HepG2 (cell line): ENCODE data around the gene MAJIN. TPM values are rescaled to one million over a fixed set of nuclear protein-coding genes. Genes with fewer than 3 reads are reported as not detected.

Experiments
- ATM ChIP-seq: fragments of 450-650 bp; IDR thresholded peaks from 2 replicates; pipeline ENCODE4 v1.7.1; 2017; ENCODE audit warnings: mild to moderate bottlenecking, borderline replicate concordance
- HOXD1 ChIP-seq: sonication (generic); formaldehyde crosslinking; IDR thresholded peaks from 2 replicates; pipeline ENCODE4 v1.5.0; 2020; ENCODE audit warnings: missing genetic modification reagents
- JUND ChIP-seq: sonication (generic); formaldehyde crosslinking; IDR thresholded peaks from 2 replicates; pipeline ENCODE4 v1.8.0; 2022; ENCODE audit warnings: mild to moderate bottlenecking, missing genetic modification reagents
- MXI1 ChIP-seq: IDR thresholded peaks from 3 replicates; pipeline ENCODE4 v1.6.1; 2012; ENCODE audit warnings: low read depth, low read length, inconsistent platforms, borderline replicate concordance
- NKX3-1 ChIP-seq: sonication (generic); formaldehyde crosslinking; IDR thresholded peaks from 2 replicates; pipeline ENCODE4 v1.5.0; 2020; ENCODE audit warnings: missing genetic modification reagents
- NR2C2 ChIP-seq: sonication (generic); formaldehyde crosslinking; IDR thresholded peaks from 2 replicates; pipeline ENCODE4 v1.4.0; 2020; ENCODE audit warnings: missing genetic modification reagents, mild to moderate bottlenecking, moderate library complexity, borderline replicate concordance
- NR2F6 ChIP-seq, 2 experiments: IDR thresholded peaks; 2 replicates each; pipeline ENCODE4 v1.6.1; 2016; ENCODE audit warnings: antibody characterized with exemption in 1 of 2, mild to moderate bottlenecking in 1 of 2
- PBX3 ChIP-seq: sonication (generic); formaldehyde crosslinking; IDR thresholded peaks from 2 replicates; pipeline ENCODE4 v1.8.1; 2023; ENCODE audit warnings: missing genetic modification reagents, inconsistent platforms, borderline replicate concordance
- SOX5 ChIP-seq: IDR thresholded peaks from 2 replicates; pipeline ENCODE4 v1.6.1; 2016; ENCODE audit warnings: borderline replicate concordance
- TOPORS ChIP-seq: sonication (generic); formaldehyde crosslinking; IDR thresholded peaks from 2 replicates; pipeline ENCODE4 v1.8.0; 2023; ENCODE audit warnings: mild to moderate bottlenecking, missing genetic modification reagents
- YY1 ChIP-seq: IDR thresholded peaks from 2 replicates; pipeline ENCODE4 v1.6.1; 2011; ENCODE audit warnings: low read length, low read depth, moderate library complexity, mild to moderate bottlenecking; ENCODE audit not compliant: insufficient read depth, insufficient replicate concordance
- ZBTB39 ChIP-seq: sonication (generic); formaldehyde crosslinking; IDR thresholded peaks from 2 replicates; pipeline ENCODE4 v1.5.0; 2020; ENCODE audit warnings: missing genetic modification reagents
- ZEB1 ChIP-seq: IDR thresholded peaks from 2 replicates; pipeline ENCODE4 v1.6.1; 2012; ENCODE audit warnings: mild to moderate bottlenecking, low read depth, inconsistent platforms; ENCODE audit not compliant: insufficient replicate concordance
- ZMAT3 ChIP-seq: sonication (generic); formaldehyde crosslinking; conservative IDR thresholded peaks from 2 replicates; pipeline ENCODE4 v1.7.0; 2021; ENCODE audit warnings: missing genetic modification reagents
- ZNF136 ChIP-seq: sonication (generic); formaldehyde crosslinking; IDR thresholded peaks from 2 replicates; pipeline ENCODE4 v1.8.1; 2022; ENCODE audit warnings: low read depth, mild to moderate bottlenecking, moderate library complexity, missing genetic modification reagents
- ZNF33A ChIP-seq: sonication (generic); formaldehyde crosslinking; IDR thresholded peaks from 2 replicates; pipeline ENCODE4 v1.5.1; 2020; ENCODE audit warnings: missing genetic modification reagents, mild to moderate bottlenecking, moderate library complexity, borderline replicate concordance
- ZNF460 ChIP-seq: sonication (generic); formaldehyde crosslinking; IDR thresholded peaks from 2 replicates; pipeline ENCODE4 v1.5.1; 2020; ENCODE audit warnings: missing genetic modification reagents, mild to moderate bottlenecking, borderline replicate concordance
- ZNF501 ChIP-seq: sonication (generic); formaldehyde crosslinking; IDR thresholded peaks from 2 replicates; pipeline ENCODE4 v1.5.1; 2020; ENCODE audit warnings: mild to moderate bottlenecking, moderate library complexity, missing genetic modification reagents
- ZNF609 ChIP-seq: sonication (generic); formaldehyde crosslinking; IDR thresholded peaks from 2 replicates; pipeline ENCODE4 v1.4.0; 2020; ENCODE audit warnings: mild to moderate bottlenecking, missing genetic modification reagents, borderline replicate concordance
- polyA plus RNA-seq, 8 experiments: library from polyadenylated mRNA; depleted of rRNA in 3 of 8; stranded (reverse) in 7 of 8; unstranded in 1 of 8; fragments of >200 nt; fragmentation: Illumina TruSeq in 4 of 8; extraction: Trizol in 4 of 8; gene quantifications; 2 replicates each; pipeline versions ENCODE4 v1.2.1 to v1.2.3, GENCODE V29; 2011 to 2016; ENCODE audit warnings: low read depth in 4 of 8, missing spikeins in 1 of 8, mixed read lengths in 1 of 8; ENCODE audit not compliant: insufficient read depth in 1 of 8
- total RNA-seq, 5 experiments: library from RNA; depleted of rRNA; stranded (reverse); fragments of >200 nt; fragmentation: Illumina TruSeq; extraction: Trizol; gene quantifications; 2 replicates each; pipeline ENCODE4 v1.2.3, GENCODE V29; 2016; ENCODE audit warnings: low read depth in 1 of 5

The MAJIN gene
- total and polyA plus RNA-seq, 2 of the 13 experiments (the other 11 are each of a cell fraction or from before 2014, with no cell fraction given), result not detected

- TF ChIP-seq ZNF609 (CRISPR knock-in tag) (no peak), ZNF460 (peak; percentile 77), ZMAT3 (CRISPR knock-in tag) (0 out of 2 replicates have a peak, but pooled peaks have one; percentile 50), NKX3-1 (CRISPR knock-in tag) (0 out of 2 replicates have a peak, but pooled peaks have one; percentile 35), SOX5 (no peak), JUND (peak; percentile 98), NR2F6 (IDR thresholded peaks at IDR 0.05) (no peak), NR2F6 (CRISPR knock-in tag; IDR thresholded peaks at IDR 0.05) (peak; percentile 33; the same call in 1 of the 2 replicates), YY1 (peak; percentile 37), MXI1 (peak; percentile 82; the same call in 1 of the 3 replicates), HOXD1 (CRISPR knock-in tag) (no peak), ZNF33A (CRISPR knock-in tag) (no peak), ATM (no peak), ZNF501 (CRISPR knock-in tag) (peak; percentile 91), TOPORS (CRISPR knock-in tag) (no peak), ZBTB39 (CRISPR knock-in tag) (no peak), NR2C2 (CRISPR knock-in tag) (peak; percentile 79), ZNF136 (CRISPR knock-in tag) (no peak), PBX3 (CRISPR knock-in tag) (no peak), ZEB1 (no peak)
These were observed 47.7 kb downstream of the MAJIN start, which contains the start of gene PPP2R5B (continued) for GRCh38 chr11:64923944-64924909.
